Progenitor cell of endocrine pancreas (in vitro differentiated cells): ENCODE measurements around the gene DPH6. TPM values are rescaled to one million over a fixed set of nuclear protein-coding genes. Genes with fewer than 3 reads are reported as not detected.

ENCODE experiments used
- DNase-seq: peaks from one replicate; pipeline ENCODE4 v3.0.0; 2021; ENCODE audit warnings: low spot score; ENCODE audit not compliant: unreplicated experiment
- H3K27ac Mint-ChIP-seq: 2 replicates; pipeline ENCODE4 v1.8.0; 2021; ENCODE audit warnings: mild to moderate bottlenecking, moderate library complexity, mixed read lengths
- H3K27me3 Mint-ChIP-seq: 2 replicates; pipeline ENCODE4 v1.8.0; 2021; ENCODE audit warnings: mixed read lengths
- H3K36me3 Mint-ChIP-seq: 2 replicates; pipeline ENCODE4 v1.8.0; 2022; ENCODE audit warnings: mixed read lengths; ENCODE audit not compliant: insufficient read depth
- H3K4me1 Mint-ChIP-seq: 2 replicates; pipeline ENCODE4 v1.8.0; 2021; ENCODE audit warnings: low read depth, mixed read lengths
- H3K4me3 Mint-ChIP-seq: 2 replicates; pipeline ENCODE4 v1.8.0; 2021; ENCODE audit warnings: low read depth, mild to moderate bottlenecking, moderate library complexity, mixed read lengths
- H3K9me3 Mint-ChIP-seq: 2 replicates; pipeline ENCODE4 v1.8.0; 2021; ENCODE audit warnings: low read depth, mixed read lengths
- CTCF ChIP-seq: fragments of 200-600 bp; sonication (generic); IDR thresholded peaks from one replicate; pipeline ENCODE4 v1.5.0; 2021; ENCODE audit warnings: antibody characterized with exemption, mild to moderate bottlenecking; ENCODE audit not compliant: unreplicated experiment
- total RNA-seq: library from RNA; stranded (reverse); gene quantifications from 2 replicates; pipeline ENCODE4 v1.2.1, GENCODE V29; 2021

The DPH6 gene
- total RNA-seq, 1 donor from 2014 or later: 11.4 TPM

- no peak for TF ChIP-seq CTCF
- Mint-ChIP-seq H3K4me3 (no peak overlapping the region), H3K9me3 (no peaks in the 10 kb centered on the region), H3K27me3 (no peaks in the 10 kb centered on the region), H3K36me3 (no peaks in the 10 kb centered on the region), H3K4me1 (no peaks in the 10 kb centered on the region), H3K27ac (no peak overlapping the region)
- DNase-seq: no peak
Measured at GRCh38 chr15:35567392-35567791, 21.4 kb upstream of the DPH6 start.

- H3K27me3 Mint-ChIP-seq: no peaks in the 10 kb centered on the region
- H3K4me3 Mint-ChIP-seq: no peak overlapping the region
- no peak overlapping the region for H3K27ac Mint-ChIP-seq
- no peaks in the 10 kb centered on the region for H3K9me3 Mint-ChIP-seq
- H3K36me3 Mint-ChIP-seq: no peaks in the 10 kb centered on the region
- no peak for DNase-seq
- no peaks in the 10 kb centered on the region for H3K4me1 Mint-ChIP-seq
- no peak for TF ChIP-seq CTCF
Measured at GRCh38 chr15:35566991-35567390, 21.0 kb upstream of the DPH6 start.

GRCh38 chr15:35565901-35566300 is 19.9 kb upstream of the DPH6 start:
- no peaks in the 10 kb centered on the region for H3K36me3 Mint-ChIP-seq
- H3K27me3 Mint-ChIP-seq: no peaks in the 10 kb centered on the region
- no peak for DNase-seq

GRCh38 chr15:35562641-35563040 is 16.7 kb upstream of the DPH6 start:
- H3K27ac Mint-ChIP-seq: no peak overlapping the region
- H3K4me1 Mint-ChIP-seq: peaks cover 1% of the 10 kb centered on the region
- H3K4me3 Mint-ChIP-seq: no peak overlapping the region
- no peaks in the 10 kb centered on the region for H3K27me3 Mint-ChIP-seq
- DNase-seq: no peak
- no peak for TF ChIP-seq CTCF
- no peaks in the 10 kb centered on the region for H3K9me3 Mint-ChIP-seq
- no peaks in the 10 kb centered on the region for H3K36me3 Mint-ChIP-seq

More at GRCh38 chr15:35565901-35566300, 19.9 kb upstream of the DPH6 start:
- Mint-ChIP-seq H3K4me1 (no peaks in the 10 kb centered on the region), H3K9me3 (no peaks in the 10 kb centered on the region), H3K27ac (no peak overlapping the region), H3K4me3 (no peak overlapping the region)
- TF ChIP-seq CTCF: no peak

GRCh38 chr15:35561308-35561707 is 15.3 kb upstream of the DPH6 start:
- no peaks in the 10 kb centered on the region for H3K36me3 Mint-ChIP-seq
- no peak for TF ChIP-seq CTCF
- no peak overlapping the region for H3K27ac Mint-ChIP-seq
- no peaks in the 10 kb centered on the region for H3K9me3 Mint-ChIP-seq
- H3K27me3 Mint-ChIP-seq: no peaks in the 10 kb centered on the region
- H3K4me1 Mint-ChIP-seq: peaks cover 1% of the 10 kb centered on the region
- H3K4me3 Mint-ChIP-seq: no peak overlapping the region
- DNase-seq: no peak
